Sigmoid colon (tissue), 3 donors: Measurements from ENCODE around the gene ABCA1.
A peak's percentile ranks its signal among the peaks of the same experiment; 100 is the strongest.

Experiments
- CTCF ChIP-seq, 4 experiments: fragments of 450-650 bp in 3 of 4; fragments of 200-600 bp in 1 of 4; IDR thresholded peaks; one replicate each; pipeline ENCODE4 v1.5.1; 2016 to 2019; ENCODE audit warnings: antibody characterized with exemption in 4 of 4, mild to moderate bottlenecking in 3 of 4, moderate library complexity in 2 of 4
- POLR2A ChIP-seq, 2 donors: fragments of 450-650 bp; IDR thresholded peaks; one replicate each; pipeline ENCODE4 v1.6.1; 2016; ENCODE audit warnings: antibody characterized with exemption in 2 of 2, mild to moderate bottlenecking in 2 of 2, moderate library complexity in 2 of 2

DNA sequence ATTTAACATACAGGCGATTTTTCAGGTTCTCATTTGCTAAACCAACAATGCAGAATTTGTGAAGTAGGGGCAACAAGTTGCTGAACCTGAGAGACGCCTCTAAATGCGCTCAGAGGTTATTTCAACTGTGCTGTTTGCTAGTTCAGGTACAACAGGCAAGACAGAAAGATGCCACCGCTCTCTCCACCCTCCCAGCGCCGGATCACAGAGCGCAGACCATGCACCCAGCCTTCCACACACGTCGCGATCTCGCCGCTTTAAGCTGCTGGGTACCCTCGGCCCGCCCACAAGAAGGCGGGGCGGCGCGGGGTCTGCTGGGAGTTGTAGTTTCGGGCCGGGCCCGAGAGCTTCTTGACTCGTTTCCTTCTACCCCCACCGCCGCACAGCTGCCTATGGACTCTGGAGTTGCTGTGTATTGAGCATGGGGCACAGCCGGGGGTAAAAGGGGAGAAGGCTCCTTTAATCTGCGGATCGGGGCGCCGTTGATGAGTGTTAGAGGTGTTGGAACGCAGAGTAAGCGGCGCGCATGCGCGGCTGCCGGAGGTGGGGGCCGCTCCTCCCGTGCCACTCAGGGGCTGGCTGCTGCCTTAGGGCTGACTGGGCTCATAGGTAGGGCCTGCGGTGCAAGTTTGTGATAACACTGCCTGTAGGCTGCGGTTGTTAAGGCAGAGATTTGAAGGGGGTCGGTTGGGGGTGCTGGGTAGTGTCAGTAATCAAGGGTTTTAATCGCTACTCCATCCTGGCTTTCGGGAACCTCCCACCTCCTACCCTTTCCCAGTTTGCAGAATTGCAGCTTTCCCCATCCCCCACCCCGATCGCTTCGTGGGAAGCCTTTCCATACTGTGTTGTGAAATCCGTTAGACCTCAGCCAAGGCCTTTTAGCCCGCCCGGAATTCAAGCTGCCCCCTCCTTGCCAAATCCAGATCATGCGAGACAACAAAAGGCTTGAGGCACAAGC, 40.3 kb upstream of the ABCA1 start:
- TF ChIP-seq CTCF (IDR thresholded peaks at IDR 0.05), result no peak
- peak; percentile 50 to 54 for TF ChIP-seq POLR2A (IDR thresholded peaks at IDR 0.05)
